HG02852 (cell line): ENCODE data around the gene ZBED4.
"Not testable (repeated sequence)": the region's sequence is repeated elsewhere in the genome, so short reads cannot be mapped to it uniquely, and the experiment has no call there.

Source experiments
- ATAC-seq: cut with Tn5 transposase; IDR thresholded peaks from one replicate; pipeline ENCODE4 v1.9.1; 2021; ENCODE audit warnings: mild to moderate bottlenecking, moderate library complexity; ENCODE audit not compliant: unreplicated experiment

The ZBED4 gene

DNA sequence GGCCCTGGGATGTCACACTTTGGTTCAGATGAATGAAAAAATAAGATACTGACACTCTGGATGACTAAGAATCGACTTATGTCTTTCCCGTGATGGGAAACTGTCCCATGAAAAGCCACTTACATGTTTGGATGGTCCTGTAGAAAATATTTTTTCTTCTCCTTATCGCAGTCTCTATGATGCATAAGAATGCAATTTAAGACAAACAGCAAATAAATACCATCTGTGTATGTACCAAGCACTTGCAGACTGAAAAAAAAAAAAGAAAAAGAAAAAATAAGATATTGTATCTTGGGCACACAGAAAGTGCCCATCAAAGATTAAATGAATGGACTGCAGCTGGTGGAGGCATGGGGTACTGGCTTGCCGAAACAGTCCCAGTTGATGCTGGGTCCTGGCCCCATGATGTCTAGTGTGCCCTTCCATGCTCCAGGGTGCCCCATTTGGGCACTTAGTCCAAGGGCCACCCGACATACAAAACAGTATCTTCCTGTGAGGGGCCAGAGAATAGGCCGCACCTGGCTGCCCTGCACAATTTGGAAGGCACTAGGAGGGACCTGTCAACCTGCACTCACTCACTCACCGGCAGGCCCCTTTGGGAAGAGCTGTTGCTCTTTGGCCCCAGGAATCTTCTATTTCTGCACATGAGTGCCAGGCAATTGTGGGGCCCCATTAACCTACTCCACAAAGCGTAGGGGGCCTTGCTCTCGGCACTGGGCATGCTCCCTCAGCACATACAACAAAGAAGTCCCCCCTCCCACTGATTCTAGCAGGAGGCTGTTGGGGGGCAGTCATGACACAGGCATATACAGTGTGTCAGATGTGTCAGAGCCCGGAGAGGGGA, 2.5 kb upstream of the ZBED4 start:
- no peak for ATAC-seq

DNA sequence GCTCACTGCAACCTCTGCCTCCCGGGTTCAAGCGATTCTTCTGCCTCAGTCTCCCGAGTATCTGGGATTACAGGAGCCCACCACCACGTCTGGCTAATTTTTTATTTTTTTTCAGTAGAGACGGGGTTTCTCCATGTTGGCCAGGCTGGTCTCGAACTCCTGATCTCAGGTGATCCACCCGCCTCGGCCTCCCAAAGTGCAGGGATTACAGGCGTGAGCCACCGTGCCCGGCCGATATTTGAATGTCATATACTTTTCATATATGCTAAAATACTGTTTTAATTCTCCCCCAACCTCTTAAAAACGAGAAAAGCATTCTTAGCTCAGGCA, 1.1 kb upstream of the ZBED4 start:
- not testable (repeated sequence) for ATAC-seq

DNA sequence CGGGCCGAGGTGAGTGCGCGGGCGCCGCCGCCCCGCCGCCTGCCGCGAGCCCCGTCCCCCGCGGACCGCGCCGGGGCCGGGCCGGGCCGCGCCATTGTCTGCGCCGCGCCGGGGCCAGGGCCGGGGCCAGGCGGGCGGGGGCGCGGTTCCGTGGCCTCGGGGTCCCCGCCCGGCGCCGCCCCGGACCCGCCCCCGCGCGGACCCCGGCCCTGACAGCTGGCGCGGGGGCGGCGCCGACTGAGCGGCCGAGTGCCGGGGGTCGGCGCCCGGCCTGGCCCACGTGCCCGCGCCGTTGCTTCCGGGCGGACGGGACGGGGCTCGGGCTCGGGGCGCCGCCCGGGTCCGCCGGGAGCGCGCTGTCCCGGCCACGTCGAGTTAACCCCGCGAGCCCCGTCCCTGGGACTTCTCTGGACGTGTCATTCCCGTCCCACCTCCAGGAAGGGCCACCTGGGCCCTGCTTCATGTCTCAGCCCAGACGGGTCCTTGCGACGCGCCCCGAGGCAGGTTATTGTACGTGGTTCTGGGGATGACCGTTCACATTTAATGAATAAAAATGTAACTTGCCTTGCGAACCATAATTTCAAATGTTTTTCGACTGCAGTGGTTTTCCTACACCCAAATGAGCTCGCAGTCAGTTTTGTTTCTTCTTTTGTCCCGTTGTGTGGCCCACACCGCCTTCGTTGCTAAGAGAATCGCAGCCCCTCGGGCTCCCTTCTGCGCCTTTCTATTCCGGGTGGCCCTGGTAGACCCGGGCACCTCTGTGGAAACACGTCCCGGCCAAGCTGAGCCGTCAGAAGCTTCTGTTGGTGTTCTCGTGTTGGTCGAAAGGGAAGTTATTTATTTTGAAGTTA, 562 bp downstream of the ZBED4 start:
- ATAC-seq = peak; percentile 42

DNA sequence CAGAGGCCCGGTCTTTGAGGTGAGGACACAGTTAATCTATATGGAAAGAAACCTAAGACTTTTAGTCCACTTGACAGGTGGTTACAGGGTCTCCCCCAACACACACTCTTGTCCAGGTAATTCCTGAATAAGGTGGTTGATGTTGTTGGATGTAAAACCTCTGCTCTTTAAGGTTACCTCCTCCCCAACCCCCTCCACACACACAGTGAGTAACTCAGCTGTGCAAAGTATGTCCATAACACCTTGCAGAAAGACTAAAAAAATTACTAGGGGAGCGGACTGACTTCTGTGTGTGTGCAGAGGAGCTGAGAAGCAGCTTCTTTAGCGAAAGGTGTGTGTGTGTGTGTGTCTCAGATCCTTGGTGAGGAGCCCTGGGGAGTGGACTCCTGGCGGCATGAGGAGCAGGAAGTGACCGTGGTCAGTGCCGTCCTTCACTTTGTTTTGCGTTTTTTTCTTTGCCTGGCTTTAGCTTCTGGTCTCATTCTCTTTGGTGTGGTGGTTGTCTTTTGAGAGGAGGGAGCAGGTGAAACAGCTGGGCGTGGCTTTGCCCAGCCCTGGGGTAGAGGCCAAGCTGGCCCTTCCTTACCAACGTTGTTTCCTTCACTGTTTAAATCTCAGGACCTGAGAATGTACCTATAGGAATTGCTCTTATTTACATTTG, 1.7 kb downstream of the ZBED4 start:
- no peak for ATAC-seq

DNA sequence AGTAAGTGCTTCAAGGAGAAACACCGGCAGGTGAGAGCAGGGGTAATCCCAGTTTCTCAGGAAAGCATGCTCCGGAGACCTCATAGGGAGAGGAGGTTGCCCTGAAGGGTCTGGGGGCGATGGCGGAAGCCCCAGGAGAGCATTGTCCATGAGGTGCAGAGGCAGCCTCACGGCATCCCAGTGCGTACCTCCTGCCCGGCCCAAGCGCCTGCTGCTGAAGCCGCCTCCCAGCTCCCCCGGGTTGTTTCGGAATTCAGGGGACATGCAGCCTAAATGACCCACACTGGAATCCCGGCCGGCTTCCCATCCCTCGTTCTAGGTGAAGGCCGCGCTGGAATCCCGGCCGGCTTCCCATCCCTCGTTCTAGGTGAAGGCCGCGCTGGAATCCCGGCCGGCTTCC, 2.7 kb downstream of the ZBED4 start:
- ATAC-seq = no peak

DNA sequence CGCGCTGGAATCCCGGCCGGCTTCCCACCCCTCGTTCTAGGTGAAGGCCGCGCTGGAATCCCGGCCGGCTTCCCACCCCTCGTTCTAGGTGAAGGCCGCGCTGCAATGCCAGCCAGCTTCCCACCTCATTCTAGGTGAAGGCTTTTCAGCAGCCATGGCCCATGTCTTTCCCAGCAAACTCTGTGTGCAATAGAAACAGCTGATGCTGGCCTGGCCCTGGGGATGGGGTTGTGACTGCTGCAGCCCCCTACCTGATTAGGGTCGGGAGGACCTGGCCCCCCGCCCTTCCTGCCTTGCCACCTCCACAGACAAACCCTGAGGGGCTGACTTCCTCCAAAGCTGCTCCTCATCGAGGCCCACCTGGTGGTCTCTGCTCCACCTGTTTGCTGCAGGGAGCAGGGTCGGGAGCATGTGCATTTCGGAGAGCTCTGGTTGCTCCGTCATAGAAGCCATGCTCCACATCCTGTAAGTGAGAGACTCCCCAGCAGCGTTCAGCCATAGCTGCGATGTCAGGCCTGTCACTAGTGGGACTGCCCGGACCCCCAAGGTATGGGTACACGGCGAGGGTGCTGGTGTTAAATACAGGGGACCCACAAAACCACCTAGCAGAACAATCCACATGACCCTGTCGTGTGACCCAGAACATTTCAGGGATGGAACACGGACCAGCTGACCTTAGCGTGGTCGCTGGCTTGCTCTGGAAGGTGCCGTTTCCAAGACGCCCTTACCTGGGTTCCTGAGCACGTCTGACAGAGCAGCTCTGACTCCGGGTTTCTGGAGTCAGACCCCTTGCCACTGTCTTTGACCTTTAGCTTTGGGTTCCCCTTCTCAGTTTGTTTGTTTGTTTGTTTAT, 3.3 kb downstream of the ZBED4 start:
- ATAC-seq = no peak

DNA sequence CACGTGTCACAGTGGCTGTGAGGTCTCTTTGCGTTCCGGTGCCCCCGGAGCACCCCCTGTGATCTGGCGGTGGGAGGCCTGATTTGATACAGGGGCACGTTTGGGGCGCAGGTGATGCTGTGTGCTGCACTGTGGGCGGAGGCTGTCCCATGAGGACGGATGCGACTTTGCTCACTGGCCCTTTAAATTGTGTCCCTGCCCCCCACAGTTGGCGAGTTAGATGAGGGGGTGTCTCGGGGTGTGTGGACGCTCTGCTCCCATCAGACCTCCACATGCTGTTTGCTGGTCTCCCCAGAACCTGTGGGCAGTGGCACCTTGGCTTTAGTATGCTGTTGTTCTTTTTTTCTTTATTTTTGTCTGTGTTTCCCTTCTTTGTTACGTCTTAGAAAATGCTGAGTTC, 5.2 kb downstream of the ZBED4 start:
- no peak for ATAC-seq

DNA sequence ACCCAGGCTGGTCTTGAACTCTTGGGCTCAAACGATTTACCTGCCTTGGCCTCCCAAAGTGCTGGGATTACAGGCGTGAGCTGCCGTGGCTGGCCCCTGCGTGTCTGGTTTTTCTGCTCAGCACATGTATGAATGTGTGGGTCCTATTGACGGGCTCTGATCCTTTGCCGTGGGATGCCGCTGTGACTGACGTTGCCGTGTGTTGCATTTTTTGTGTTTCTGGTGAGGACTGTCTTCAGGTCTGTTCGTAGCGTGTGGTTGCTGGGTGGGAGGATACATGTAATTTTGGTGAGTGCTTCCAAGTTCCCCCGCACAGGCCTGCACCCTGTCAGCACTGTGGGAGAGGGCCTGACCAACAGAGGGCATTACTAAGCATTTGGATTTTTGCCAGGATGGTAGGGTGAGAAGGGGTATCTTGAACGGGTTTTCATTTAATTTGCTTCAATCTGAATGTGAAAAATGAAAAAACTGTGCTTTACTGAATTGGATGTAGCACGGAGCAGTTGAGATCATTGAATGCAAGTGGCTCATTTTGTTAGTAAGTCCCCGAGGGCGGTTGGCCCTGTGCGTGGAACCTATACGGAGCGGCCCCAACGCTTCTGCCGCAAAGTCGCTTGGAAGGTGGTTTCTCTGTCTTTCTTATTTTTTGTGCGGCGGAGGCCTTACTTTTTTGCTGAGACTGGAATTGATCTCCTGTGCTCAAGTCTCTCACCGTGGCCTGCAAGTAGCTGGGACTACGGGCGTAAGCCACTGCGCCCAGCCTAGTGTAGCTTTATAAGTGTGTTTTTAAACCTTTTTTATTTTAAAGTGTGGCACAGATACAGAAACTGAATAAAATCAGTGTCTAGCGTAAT, 8.2 kb downstream of the ZBED4 start:
- ATAC-seq = no peak

DNA sequence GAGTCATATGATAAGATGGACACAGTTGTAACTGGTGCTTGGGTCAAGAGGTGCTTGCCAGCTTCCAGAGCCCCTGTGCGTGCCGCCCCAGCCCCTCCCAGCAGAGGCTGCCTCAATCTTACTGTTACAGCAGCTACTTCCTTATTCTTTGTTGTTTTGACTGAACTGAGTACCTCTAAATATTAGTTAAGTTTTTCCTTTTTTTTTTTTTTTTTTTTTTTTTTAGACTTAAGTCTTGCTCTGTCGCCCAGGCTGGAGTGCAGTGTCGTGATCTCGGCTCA, 8.8 kb downstream of the ZBED4 start:
- ATAC-seq = no peak

DNA sequence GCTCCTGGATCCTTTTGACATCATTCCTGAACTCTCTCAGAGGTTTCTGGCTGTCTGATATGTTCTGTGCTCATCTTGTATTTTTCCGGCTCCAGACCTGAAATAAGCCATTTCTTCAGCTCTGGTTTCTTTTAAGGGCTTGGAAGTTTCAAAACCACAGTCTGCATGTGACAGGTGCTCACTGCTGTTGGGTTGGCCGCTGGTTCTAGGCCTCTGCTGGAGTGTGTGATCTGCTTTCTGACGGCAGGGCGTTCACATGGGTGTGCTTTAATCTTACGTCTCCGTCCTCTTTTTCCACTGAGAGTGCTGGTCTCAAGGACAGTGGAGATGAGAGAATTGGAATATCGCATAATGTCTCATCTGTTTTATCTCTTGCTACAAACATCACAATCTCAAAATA, 10.3 kb downstream of the ZBED4 start:
- no peak for ATAC-seq

DNA sequence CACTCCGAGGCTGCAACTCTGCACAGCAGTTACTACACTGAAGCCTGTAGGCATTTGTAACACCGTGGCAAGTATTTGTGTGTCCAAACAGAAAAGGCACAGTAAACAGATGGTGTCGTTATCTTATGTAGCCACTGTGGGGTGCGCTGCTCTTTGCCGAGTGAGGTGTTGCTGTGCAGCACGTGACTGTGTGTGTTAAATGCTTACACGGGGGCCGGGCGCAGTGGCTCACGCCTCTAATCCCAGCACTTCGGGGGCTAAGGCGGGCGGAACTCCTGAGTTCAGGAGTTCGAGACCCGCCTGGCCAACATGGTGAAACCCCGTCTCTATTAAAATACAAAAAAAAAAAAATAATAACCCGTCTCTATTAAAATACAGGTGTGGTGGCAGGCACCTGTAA, 11.5 kb downstream of the ZBED4 start:
- no peak for ATAC-seq

DNA sequence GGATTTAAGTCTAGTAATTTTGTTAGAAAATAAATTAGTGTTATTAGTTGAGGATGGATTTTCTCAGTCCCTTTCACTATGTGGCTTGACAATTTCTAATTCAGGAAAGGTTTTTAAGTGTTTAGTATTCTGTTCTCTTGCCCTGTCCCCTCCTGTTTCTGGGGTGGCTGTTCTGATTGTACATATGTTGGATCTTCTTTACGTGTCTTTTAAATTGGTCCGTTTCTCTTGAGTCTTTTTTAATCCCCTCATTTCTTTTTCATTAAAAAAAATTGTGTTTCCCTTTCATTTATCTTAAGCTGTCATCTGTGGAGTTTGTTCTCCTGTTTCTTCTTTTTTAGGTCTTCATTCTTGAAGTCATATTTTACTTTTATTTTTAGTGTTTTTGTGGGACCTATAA, 12.5 kb downstream of the ZBED4 start:
- ATAC-seq = no peak

DNA sequence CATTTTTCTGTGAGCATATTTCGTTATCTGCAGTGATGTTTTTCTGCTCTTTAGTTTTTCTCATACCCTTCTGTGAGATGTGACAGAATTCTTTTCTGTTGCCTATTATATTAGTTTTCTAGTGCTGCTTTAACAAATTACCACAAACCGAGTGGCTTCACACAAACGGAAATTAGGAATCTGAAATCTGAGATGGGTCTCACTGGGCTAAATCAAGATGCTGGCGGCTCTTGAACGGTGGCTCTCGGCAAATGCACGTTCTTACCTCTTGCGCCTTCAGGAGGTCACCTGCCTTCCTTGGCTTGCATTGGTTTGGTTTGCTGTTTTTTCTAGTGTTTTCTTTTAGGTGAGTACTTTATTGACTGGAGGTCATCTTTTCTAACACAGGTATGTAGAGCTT, 13.0 kb downstream of the ZBED4 start:
- no peak for ATAC-seq

DNA sequence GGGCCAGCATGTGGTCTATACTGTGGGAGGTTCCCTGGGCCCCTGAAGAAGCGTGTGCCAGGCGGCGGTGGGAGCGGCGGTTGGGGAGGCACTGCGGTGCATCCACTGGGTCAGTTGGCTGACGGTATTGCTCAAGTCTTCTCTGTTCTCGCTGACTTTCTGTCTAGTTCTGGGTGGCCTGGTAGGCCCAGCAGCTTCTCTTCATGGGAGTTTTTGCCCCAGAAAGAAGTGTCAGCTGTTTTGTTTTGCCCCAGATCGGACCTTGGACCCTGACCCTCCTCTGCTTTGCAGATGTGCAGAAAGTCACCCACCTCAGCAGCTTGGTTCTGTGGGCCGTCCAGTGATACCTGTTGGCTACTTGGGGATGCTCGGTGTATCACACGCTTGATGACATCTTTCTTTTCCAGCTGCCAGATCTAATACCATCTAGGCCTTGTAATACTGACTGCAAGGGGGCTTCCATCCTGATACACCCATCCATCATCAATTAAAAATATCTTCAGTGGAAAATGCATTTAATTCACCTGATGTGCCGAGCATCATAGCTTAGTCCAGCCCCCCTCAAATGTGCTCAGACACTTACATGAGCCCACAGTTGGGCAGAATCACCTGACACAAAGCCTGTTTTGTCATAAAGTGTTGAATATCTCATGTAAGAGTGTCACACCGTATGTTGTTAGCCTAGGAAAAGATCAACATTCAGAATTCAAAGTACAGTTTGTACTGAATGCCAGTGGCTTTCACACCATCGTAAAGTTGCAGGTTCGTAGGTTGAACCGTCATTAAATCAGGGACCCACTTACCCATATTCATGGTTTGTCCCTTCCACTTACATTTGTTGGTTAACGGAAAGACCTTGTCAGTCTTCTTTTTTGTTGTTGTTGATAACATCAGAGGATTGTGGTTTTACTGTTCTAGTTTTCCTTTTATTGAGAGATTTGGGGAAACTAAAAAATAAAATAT, 13.9 kb downstream of the ZBED4 start:
- no peak for ATAC-seq

DNA sequence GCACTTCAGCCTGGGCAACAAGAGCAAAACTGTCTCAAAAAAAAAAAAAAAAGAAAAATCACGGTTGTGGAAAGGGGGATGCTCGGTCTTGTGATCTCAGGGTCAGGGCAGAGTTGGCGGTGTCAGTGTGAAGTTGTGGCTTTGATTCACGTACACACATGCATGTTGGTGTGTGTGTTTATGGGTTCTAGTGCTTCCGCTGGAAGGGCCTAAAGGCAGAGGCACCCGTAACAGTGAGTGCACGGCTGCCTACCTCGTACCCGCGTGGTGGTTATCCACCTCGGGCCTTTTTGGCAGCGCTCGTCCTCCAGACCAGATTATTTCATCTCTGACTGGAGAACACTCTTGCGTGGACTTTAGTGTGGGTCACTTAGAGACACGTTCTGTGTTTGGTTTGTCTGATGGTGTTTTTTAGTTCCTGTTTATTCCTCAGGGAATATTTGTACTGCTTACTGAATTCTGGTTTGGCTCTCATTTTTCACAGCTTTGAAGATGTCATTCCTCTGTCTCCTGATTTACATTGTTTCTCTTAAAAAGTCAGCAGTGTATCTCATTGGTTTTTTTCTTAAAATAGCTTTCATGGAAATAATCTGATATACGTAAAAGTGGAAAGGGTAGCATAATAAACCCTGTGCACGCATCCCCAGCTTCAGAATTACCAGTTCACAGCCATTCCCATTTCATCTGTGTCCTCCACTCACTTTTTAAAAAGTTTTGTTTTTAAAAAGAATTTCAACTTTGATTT, 15.6 kb downstream of the ZBED4 start:
- no peak for ATAC-seq

DNA sequence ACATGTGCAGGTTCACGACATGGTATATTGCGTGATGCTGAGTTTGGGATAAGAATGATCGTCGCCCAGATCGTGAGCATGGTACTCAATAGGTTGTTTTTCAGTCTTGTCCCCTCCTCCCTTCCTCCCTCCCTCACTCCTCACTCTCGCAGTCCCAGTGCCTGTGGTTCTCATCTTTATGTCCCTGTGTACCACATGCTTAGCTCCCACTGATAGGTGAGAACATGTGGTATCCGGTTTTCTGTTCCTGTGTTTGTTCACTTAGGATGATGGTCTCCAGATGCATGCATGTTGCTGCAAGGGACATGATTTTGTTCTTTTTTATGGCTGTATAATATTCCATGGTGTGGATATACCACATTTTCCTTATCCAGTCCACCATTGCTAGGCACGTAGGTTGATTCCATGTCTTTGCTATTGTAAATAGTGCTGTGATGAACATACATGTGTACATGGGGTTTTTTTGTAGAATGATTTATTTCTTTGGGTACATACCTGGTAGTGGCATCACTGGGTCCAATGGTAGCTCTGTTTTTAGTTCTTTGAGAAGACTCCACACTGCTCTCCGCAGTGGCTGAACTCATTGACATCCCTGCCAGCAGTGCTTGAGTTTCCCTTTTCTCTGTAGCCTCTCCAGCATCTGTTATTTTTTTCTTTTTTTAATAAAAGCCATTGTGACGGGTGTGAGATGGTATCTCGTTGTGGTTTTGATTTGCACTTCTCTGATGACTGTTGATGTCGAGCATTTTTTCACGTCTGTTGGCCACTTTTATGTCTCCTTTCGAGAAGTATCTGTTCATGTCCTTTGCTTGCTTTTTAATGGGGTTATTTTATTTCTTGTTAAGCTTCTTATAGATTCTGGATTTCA, 16.4 kb downstream of the ZBED4 start:
- ATAC-seq = no peak

DNA sequence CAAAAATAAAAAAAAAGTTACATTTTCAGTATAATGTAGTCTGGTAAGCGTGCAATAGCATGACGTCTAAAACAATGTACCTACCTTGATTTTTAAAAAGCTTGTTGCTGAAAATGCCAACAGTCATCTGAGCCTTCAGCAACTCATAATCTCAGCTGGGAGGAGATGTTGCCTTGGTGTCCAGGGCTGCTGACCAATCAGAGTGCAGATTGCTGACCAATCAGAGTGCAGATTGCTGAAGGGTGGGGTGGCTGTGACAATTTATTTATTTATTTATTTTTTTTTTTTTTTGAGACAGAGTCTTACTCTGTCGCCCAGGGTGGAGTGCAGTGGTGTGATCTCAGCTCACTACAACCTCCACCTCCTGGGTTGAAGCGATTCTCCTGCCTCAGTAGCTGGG, 17.8 kb downstream of the ZBED4 start:
- ATAC-seq = no peak
